NB4 (cell line): ENCODE results near the gene ZC3H13.

Source experiments
- DNase-seq: peaks from one replicate; pipeline ENCODE4 v3.0.0; 2010; ENCODE audit warnings: low read depth
- H3K4me3 ChIP-seq: one replicate; pipeline ENCODE4 v1.5.1; 2011; ENCODE audit warnings: mild to moderate bottlenecking, low read depth, low read length, moderate library complexity
- MYC ChIP-seq: IDR thresholded peaks from 2 replicates; pipeline ENCODE4 v1.6.1; 2011; ENCODE audit warnings: low read depth, low read length
- POLR2A ChIP-seq: IDR thresholded peaks from 2 replicates; pipeline ENCODE4 v1.6.1; 2011; ENCODE audit warnings: mild to moderate bottlenecking; ENCODE audit not compliant: insufficient read length; ENCODE audit errors: extremely low read depth
- TF ChIP-seq, protein P1 (sequence below): IDR thresholded peaks from one replicate; pipeline ENCODE4 v1.5.1; 2012; ENCODE audit warnings: low read depth, low read length
- TF ChIP-seq, protein P2 (sequence below): IDR thresholded peaks from 2 replicates; pipeline ENCODE4 v1.6.1; 2011; ENCODE audit warnings: low read depth, low read length

The ZC3H13 gene

DNA sequence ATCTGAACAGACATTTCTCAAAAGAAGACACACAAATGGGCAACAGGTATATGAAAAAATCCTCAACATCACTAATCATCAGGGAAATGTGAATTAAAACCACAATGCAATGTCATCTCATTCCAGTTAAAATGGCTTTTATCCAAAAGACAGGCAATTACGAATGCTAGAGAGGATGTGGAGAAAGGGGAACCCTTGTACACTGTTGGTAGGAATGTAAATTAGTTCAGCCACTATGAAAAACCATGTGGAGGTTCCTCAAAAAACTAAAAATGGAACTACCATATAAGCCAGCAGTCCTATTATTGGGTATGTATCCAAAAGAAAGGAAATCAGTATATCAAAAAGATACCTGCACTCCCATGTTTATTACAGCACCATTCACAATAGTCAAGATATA is 24.7 kb upstream of the ZC3H13 start:
- no peak overlapping the region for H3K4me3 ChIP-seq
- DNase-seq, result no peak
- TF ChIP-seq, protein P1, sequence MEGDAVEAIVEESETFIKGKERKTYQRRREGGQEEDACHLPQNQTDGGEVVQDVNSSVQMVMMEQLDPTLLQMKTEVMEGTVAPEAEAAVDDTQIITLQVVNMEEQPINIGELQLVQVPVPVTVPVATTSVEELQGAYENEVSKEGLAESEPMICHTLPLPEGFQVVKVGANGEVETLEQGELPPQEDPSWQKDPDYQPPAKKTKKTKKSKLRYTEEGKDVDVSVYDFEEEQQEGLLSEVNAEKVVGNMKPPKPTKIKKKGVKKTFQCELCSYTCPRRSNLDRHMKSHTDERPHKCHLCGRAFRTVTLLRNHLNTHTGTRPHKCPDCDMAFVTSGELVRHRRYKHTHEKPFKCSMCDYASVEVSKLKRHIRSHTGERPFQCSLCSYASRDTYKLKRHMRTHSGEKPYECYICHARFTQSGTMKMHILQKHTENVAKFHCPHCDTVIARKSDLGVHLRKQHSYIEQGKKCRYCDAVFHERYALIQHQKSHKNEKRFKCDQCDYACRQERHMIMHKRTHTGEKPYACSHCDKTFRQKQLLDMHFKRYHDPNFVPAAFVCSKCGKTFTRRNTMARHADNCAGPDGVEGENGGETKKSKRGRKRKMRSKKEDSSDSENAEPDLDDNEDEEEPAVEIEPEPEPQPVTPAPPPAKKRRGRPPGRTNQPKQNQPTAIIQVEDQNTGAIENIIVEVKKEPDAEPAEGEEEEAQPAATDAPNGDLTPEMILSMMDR, result no peak
- TF ChIP-seq POLR2A (no peak), MYC (no peak)
- TF ChIP-seq, protein P2, sequence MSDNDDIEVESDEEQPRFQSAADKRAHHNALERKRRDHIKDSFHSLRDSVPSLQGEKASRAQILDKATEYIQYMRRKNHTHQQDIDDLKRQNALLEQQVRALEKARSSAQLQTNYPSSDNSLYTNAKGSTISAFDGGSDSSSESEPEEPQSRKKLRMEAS, result no peak

DNA sequence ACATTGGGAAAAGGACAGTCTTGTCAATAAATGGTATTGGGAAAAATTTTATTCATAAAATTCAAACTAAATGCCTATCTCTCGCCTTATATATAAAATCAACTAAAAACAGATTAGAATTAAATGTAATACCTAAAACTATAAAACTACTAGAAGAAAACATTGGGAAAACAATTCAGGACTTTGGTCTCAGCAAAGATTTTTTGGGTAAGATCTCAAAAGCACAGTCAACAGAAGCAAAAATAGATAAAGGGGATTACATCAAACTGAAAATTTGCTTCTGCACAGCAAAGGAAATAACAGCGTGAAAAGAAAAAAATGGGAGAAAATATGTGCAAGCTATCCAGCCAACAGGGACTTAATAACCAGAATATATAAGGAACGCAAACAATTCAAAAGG is 24.3 kb upstream of the ZC3H13 start:
- H3K4me3 ChIP-seq, result no peak overlapping the region

DNA sequence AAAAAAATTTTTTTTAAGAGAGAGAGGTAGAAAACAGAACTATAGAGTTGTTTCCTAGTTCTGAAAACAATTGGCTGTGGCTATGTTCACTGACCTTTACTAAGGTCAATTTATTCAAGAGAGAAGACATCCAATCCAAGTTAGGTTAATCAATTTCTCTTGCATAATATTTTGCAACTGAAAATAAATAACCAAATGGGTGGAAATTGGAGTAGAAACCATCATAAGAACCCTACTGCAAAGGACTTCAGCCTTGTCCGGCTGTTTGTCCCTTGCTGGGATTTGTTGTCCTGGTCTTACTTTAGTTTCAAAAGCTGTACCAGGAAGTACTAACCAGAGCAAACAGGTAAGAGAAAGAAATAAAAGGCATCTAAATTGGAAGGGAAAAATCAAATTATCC is 23.3 kb upstream of the ZC3H13 start:
- DNase-seq, result no peak
- TF ChIP-seq MYC (no peak), POLR2A (no peak)
- TF ChIP-seq, protein P1, result no peak
- TF ChIP-seq, protein P2, result no peak
- no peak overlapping the region for H3K4me3 ChIP-seq

More for the DNA sequence above, 24.3 kb upstream of the ZC3H13 start:
- TF ChIP-seq, protein P1, result no peak
- TF ChIP-seq, protein P2, result no peak
- TF ChIP-seq MYC (no peak), POLR2A (no peak)
- DNase-seq, result no peak

DNA sequence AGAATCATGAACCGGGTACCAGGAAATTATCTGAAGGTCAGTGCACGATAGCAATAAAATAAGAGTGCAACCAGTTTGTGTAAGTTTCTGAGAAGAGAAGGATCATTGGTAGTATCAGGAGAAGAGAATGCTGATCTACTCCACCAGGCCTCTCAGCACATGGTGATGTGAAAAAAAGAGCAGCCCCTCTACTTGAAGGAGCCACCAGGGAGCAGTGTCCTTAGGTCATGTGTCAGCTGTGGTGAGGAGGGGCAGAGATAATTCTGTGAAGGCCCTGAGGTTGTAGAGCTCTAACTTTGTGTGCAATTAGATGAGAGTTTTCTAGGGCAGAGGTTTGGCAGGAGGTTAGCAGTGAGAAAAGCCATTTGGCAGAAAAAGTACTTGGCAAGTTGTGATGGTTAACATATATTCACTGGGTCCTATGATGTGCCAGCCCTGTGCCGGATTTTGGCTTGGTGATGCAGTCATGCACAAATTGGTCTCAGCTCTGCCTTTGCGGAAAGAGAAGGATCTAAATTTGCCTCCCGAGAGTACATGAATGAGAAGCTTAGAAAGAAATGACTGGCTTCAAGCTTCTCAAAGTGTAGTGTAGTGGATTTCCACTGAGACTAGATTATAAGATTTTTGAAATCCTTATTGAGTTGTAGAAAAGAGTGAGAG is 19.2 kb upstream of the ZC3H13 start:
- no peak overlapping the region for H3K4me3 ChIP-seq
- DNase-seq, result peak; percentile 37
- TF ChIP-seq, protein P1, result no peak
- TF ChIP-seq, protein P2, result peak; percentile 72
- TF ChIP-seq MYC (peak; percentile 75), POLR2A (no peak)

DNA sequence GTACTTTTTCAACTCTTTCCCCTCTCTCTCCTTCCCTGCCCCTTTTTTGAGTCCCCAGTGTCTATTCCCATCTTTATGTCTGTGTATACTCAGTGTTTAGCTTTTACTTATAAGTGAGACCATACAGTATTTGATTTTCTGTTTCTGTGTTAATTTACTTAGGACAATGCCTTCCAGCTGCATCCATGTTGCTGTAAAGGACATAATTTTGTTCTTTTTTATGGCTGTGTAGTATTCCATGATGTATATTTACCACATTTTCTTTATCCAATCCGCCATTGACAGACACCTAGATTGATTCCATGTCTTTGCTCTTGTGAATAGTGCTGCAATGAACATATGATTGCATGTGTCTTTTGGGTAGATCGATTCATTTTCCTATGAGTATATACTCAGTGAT is 10.7 kb upstream of the ZC3H13 start:
- no peak overlapping the region for H3K4me3 ChIP-seq
- no peak for DNase-seq
- TF ChIP-seq, protein P1, result no peak
- TF ChIP-seq, protein P2, result no peak
- TF ChIP-seq MYC, result no peak
- no peak for TF ChIP-seq POLR2A
